ENCODE results near the gene MRPL52.
"Not testable (repeated sequence)": the region's sequence is repeated elsewhere in the genome, so short reads cannot be mapped to it uniquely, and the experiment has no call there.

Gene MRPL52

GRCh38 chr14:22812744-22813143 is 16.9 kb upstream of the MRPL52 start:
- no peak for DNase-seq

DNA sequence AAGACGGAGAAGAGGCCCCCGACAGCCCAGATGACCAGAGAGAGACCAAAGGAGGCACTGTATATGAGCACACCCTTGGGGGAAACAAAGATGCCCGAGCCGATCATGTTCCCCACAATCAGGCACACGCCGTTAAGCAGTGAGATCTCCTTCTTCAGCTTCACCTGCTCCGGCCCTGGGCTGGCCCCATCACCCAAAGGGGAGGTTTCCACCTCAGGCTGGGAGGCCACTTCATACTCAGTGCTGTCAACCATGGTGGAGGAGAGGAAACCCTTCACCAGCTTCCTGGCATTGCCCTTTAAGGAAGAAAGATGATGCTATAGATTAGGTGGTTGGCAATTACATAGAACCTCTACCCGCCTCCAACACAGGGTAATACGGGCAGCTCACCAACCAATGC is 16.5 kb upstream of the MRPL52 start:
- DNase-seq: no peak

- no peak for DNase-seq
Measured at GRCh38 chr14:22814373-22814772, 15.3 kb upstream of the MRPL52 start.

GRCh38 chr14:22814941-22815713 is 14.6 kb upstream of the MRPL52 start, which contains the start of gene SLC7A7:
Gene SLC7A7 (minus strand): TSS chr14:22815435. CDS start chr14:22813398, 2,037 bp downstream.
- no peak for DNase-seq

- no peak for DNase-seq
Measured at GRCh38 chr14:22819151-22819988, 10.3 kb upstream of the MRPL52 start.

DNA sequence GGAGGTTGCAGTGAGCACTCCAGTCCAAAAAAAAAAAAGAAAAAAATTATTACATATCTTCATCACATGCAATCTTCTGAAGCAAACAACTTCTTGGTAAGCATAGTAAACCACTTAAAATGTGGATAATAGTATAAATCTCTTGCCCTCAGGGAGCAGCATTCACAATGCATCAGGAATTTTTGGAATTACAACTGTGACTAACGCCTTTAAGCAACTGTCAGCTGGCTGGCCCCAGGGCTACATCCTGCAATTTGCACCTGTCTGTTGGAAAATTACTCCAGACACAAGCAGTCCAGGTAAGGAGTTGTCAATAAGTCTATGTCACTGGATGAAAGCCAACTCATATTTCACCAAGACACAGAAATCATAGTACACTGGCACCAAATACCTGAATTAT is 9.0 kb upstream of the MRPL52 start:
- DNase-seq: no peak

DNA sequence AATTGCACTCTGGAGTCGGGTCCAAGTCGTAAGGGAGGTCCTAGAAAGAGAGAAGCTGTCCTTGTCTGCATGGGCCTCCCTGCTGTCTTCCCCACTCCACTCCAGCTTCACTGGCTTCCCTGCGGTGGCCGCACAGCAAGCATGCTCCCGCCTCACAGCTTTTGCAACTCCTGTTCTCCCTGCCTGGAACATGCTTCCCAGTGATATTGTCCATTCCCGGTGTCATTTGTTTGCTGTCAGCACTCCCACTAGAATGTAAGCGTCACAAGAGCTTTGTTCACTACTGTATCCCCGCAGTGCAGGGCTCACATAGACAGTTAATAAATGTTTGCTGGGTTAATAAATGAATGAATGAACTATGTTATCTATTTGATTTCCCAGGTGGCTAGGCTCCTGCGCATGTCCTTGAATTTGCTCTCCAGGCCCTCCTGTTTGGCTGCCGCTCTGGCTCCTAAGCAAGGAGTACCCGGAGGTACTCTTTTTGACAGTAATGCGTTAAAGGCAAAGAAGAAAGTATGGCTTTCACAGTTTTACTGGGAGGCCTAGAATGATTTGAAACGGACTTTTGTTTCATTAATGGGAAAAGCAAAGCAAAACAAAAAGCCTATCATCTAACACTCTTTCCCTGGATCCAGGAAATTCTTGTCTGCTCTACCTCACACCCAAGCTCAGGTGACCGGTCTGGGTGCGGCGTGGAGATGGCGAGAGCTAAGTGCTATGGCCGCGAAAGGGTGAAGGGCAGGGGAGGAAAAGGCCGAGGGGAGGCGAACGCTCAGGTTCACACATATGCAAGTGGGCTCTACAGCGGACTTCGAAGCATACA is 8.3 kb upstream of the MRPL52 start:
- no peak for DNase-seq

DNA sequence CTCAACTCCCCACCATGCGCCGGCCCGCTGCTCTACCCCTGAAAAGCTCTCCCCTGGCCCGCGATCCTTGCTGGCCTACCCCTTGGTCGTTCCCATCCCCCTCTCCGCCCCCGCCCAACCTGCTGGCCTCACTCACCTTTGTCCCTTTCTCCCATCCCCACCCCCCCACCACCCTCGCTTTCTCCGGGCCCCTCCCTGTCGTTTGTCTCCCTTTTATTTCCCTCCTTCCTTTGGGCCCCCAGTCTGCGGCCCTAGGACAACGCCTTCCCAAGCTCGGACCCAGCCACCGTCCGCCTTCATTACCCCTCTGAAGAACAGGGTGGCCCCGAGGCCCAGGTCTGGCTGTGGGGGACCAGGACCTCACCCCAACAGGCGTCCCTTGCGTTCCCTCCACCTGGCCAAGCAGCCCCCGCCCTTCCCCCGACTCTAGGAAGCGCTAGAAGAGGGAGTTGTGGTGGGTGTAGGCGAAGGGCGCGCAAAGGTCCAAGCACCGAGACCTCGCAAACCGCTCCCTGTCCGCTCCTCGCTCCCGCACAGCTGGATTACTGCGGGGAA is 7.6 kb upstream of the MRPL52 start:
- no peak for DNase-seq

GRCh38 chr14:22822571-22823098 is 7.1 kb upstream of the MRPL52 start:
- DNase-seq: peak; percentile 65

DNA sequence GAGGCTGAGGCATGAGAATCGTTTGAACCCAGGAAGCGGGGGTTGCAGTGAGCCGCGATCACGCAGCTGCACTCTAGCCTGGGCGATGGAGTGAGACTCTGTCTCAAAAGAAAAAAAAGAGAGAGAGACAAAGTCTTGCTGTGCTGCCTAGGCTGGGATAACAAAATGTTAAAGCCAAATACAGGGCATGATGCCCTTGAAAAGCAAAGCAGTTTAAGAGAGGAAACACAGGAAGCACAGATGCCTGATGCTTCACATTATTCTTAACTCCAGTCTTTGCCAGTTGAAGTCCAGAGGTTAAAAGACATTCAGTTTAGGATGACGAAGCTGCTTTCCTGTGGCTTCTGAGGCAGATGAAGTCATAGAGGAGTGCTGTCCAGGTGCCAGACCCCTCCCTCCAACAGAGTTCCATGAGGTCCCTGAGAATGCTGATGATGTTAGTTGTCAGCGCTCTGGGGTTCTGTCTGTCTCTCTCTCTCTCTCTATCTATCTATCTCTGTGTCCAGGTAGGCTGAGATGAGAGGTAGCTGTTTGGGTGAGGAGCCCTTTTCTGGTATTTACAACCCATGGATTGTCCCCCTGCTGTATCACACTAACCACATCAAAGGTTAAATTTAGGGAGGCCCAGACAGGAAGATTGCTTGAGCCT is 4.9 kb upstream of the MRPL52 start:
- no peak for DNase-seq

GRCh38 chr14:22829076-22829660 is 519 bp upstream of the MRPL52 start:
- not testable (repeated sequence) for DNase-seq

- no peak for DNase-seq
Measured at GRCh38 chr14:22830443-22831010, 840 bp downstream of the MRPL52 start.

DNA sequence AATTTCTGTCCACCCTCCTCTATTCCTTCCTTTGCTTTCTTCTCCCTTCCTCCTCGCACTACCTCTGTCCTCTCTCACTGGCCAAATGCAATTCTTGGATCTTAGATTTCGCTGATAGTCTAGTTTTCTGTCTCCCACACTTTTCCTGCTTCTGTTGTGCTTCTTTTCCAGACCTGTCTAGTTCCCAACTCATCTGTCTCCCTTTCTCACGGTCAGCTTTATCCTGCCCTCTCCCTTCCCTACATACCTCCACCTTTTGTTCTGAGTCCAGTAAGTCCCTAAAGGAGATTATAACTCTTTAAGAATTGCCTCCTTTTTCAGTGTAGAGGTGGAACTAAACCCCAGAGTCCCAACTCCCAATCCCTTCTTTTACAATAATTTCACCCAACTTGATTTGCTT is 5.8 kb downstream of the MRPL52 start:
- DNase-seq: no peak

- DNase-seq: no peak
Measured at GRCh38 chr14:22836301-22837113, 6.8 kb downstream of the MRPL52 start, which contains the start of gene MMP14. Gene MMP14 (plus strand): TSS chr14:22836585. CDS start chr14:22836818, 233 bp downstream.

- no peak for DNase-seq
Measured at GRCh38 chr14:22837114-22837749, 7.5 kb downstream of the MRPL52 start.

- DNase-seq: no peak
Measured at GRCh38 chr14:22837750-22838538, 8.3 kb downstream of the MRPL52 start.

GRCh38 chr14:22838631-22839041 is 8.9 kb downstream of the MRPL52 start:
- DNase-seq: no peak

GRCh38 chr14:22839159-22839779 is 9.6 kb downstream of the MRPL52 start:
- DNase-seq: no peak

Measured in activated CD4-positive, alpha-beta T cell treated with anti-CD3 and anti-CD28 coated beads, Interleukin-2, amount 50 U/mL, for 1 hour (primary cell).